Lower leg skin (tissue), 4 donors: ENCODE measurements around the gene RCAN1. TPM values are rescaled to one million over a fixed set of nuclear protein-coding genes. Genes with fewer than 3 reads are reported as not detected.

Experiments
- DNase-seq, 2 donors: peaks; one replicate each; pipeline ENCODE4 v3.0.0-alpha.2; 2019; ENCODE audit warnings: low spot score in 2 of 2
- H3K4me3 ChIP-seq: fragments of 200-600 bp; sonication (generic); 2 replicates; pipeline ENCODE4 v1.5.1; 2017; ENCODE audit warnings: mild to moderate bottlenecking, low read depth; ENCODE audit not compliant: poor library complexity, severe bottlenecking
- CTCF ChIP-seq, 3 donors: fragments of 450-650 bp; IDR thresholded peaks; one replicate each; pipeline ENCODE4 v1.5.1; 2016; ENCODE audit warnings: antibody characterized with exemption in 3 of 3, mild to moderate bottlenecking in 3 of 3, moderate library complexity in 2 of 3
- POLR2A ChIP-seq, 2 donors: fragments of 450-650 bp; IDR thresholded peaks; one replicate each; pipeline ENCODE4 v1.6.1; 2016 to 2017; ENCODE audit warnings: antibody characterized with exemption in 2 of 2, mild to moderate bottlenecking in 1 of 2, moderate library complexity in 1 of 2
- WGBS, 2 donors: methylation state at CpG; one replicate each; pipeline ENCODE4 v1.1.5; 2018; 5-methylcytosine and 5-hydroxymethylcytosine counted together
- intact Hi-C: fragments of 100-400 bp; cut with DNase I; formaldehyde crosslinking; loops from one replicate; pipeline ENCODE4 v1.15.0; 2023; ENCODE audit warnings: low total_unique reads
- total RNA-seq, 4 donors: library from RNA; depleted of rRNA; stranded (reverse); fragments of >200 nt; gene quantifications; one replicate each; pipeline ENCODE4 v1.1.0, GENCODE V29; 2016

The RCAN1 gene
- total RNA-seq, 4 donors from 2014 or later: 18.8 to 29.0 (median 19.4) TPM

- DNase-seq: peak in 1 of 2 donors; percentile 4
- TF ChIP-seq POLR2A (IDR thresholded peaks at IDR 0.05) (no peak), CTCF (IDR thresholded peaks at IDR 0.05) (no peak)
- intact Hi-C loops: no loop called here
- no peak overlapping the region for H3K4me3 ChIP-seq
- 89 to 91% methylated on average over 3 of the region's 3 CpGs for WGBS, 2 donors
Measured at GRCh38 chr21:34649400-34649799, 34.5 kb upstream of the RCAN1 start.

- peak in 1 of 2 donors; percentile 26 for DNase-seq
- 76 to 81% methylated on average over 6 of the region's 6 CpGs for WGBS, 2 donors
- intact Hi-C loops: no loop called here
- no peak overlapping the region for H3K4me3 ChIP-seq
- no peak for TF ChIP-seq POLR2A (IDR thresholded peaks at IDR 0.05)
- TF ChIP-seq CTCF (IDR thresholded peaks at IDR 0.05): no peak
Measured at GRCh38 chr21:34648739-34649297, 33.9 kb upstream of the RCAN1 start.

GRCh38 chr21:34647555-34647954 is 32.6 kb upstream of the RCAN1 start:
- WGBS, 2 donors: 48 to 57% methylated on average over 6 of the region's 6 CpGs
- peak in 1 of 2 donors; percentile 57 for DNase-seq
- intact Hi-C loops: no loop called here
- no peak overlapping the region for H3K4me3 ChIP-seq
- no peak for TF ChIP-seq CTCF (IDR thresholded peaks at IDR 0.05)
- no peak for TF ChIP-seq POLR2A (IDR thresholded peaks at IDR 0.05)

- 68 to 84% methylated on average over 4 of the region's 4 CpGs for WGBS, 2 donors
- peak in 1 of 2 donors; percentile 26 for DNase-seq
- no peak overlapping the region for H3K4me3 ChIP-seq
- intact Hi-C loops: no loop called here
- no peak for TF ChIP-seq POLR2A (IDR thresholded peaks at IDR 0.05)
- TF ChIP-seq CTCF (IDR thresholded peaks at IDR 0.05): no peak
Measured at GRCh38 chr21:34644825-34645224, 29.9 kb upstream of the RCAN1 start.

GRCh38 chr21:34642211-34643075 is 27.5 kb upstream of the RCAN1 start:
- H3K4me3 ChIP-seq: no peak overlapping the region
- TF ChIP-seq POLR2A (IDR thresholded peaks at IDR 0.05) (no peak), CTCF (IDR thresholded peaks at IDR 0.05) (no peak)
- 76 to 81% methylated on average over 7 of the region's 7 CpGs for WGBS, 2 donors
- DNase-seq: peak in 1 of 2 donors; percentile 52
- intact Hi-C loops: no loop called here
